Astrocyte (in vitro differentiated cells and primary cell): ENCODE measurements around the gene PSMD14. TPM values are rescaled to one million over a fixed set of nuclear protein-coding genes. Genes with fewer than 3 reads are reported as not detected.

Source experiments
- DNase-seq: peaks from one replicate; pipeline ENCODE4 v3.0.0-alpha.2; 2010; ENCODE audit warnings: low read depth
- FAIRE-seq: peaks from 2 replicates; lab custom pipeline; 2011; peaks lifted over from hg19 to GRCh38; lab: Jason Lieb, UNC
- H2AFZ ChIP-seq: 2 replicates; pipeline ENCODE4 v1.6.0; 2012; ENCODE audit warnings: low read depth, low read length, inconsistent platforms
- H3K27ac ChIP-seq: 2 replicates; pipeline ENCODE4 v1.5.1; 2011; ENCODE audit warnings: low read depth, low read length, inconsistent platforms
- H3K27me3 ChIP-seq: 2 replicates; pipeline ENCODE4 v1.6.0; 2011; ENCODE audit warnings: low read length, inconsistent platforms; ENCODE audit not compliant: insufficient read depth
- H3K36me3 ChIP-seq: 2 replicates; pipeline ENCODE4 v1.5.1; 2011; ENCODE audit warnings: low read length, inconsistent platforms; ENCODE audit not compliant: insufficient read depth
- H3K4me1 ChIP-seq: 2 replicates; pipeline ENCODE4 v1.5.1; 2011; ENCODE audit warnings: low read length, inconsistent platforms; ENCODE audit not compliant: insufficient read depth
- H3K4me2 ChIP-seq: 2 replicates; pipeline ENCODE4 v1.6.0; 2012; ENCODE audit warnings: low read length, inconsistent platforms
- H3K4me3 ChIP-seq: 2 replicates; pipeline ENCODE4 v1.5.1; 2011; ENCODE audit warnings: low read depth, mild to moderate bottlenecking, low read length, inconsistent platforms; ENCODE audit not compliant: insufficient read depth
- H3K79me2 ChIP-seq: 2 replicates; pipeline ENCODE4 v1.6.0; 2012; ENCODE audit warnings: mild to moderate bottlenecking, low read length, inconsistent platforms; ENCODE audit not compliant: insufficient read depth
- H3K9ac ChIP-seq: 2 replicates; pipeline ENCODE4 v1.6.0; 2012; ENCODE audit warnings: mild to moderate bottlenecking, low read length, inconsistent platforms
- H3K9me3 ChIP-seq: 2 replicates; pipeline ENCODE4 v1.5.1; 2012; ENCODE audit warnings: low read depth, mild to moderate bottlenecking, low read length, inconsistent platforms; ENCODE audit not compliant: insufficient read depth
- H4K20me1 ChIP-seq: 2 replicates; pipeline ENCODE4 v1.6.0; 2012; ENCODE audit warnings: low read length, inconsistent platforms; ENCODE audit not compliant: insufficient read depth
- H3K27ac Mint-ChIP-seq: one replicate; pipeline ENCODE4 v1.8.0; 2021; ENCODE audit warnings: mild to moderate bottlenecking, mixed read lengths; ENCODE audit not compliant: unreplicated experiment
- H3K27me3 Mint-ChIP-seq: one replicate; pipeline ENCODE4 v1.8.0; 2021; ENCODE audit warnings: low read depth, mixed read lengths; ENCODE audit not compliant: unreplicated experiment
- H3K36me3 Mint-ChIP-seq: one replicate; pipeline ENCODE4 v1.8.0; 2021; ENCODE audit warnings: low read depth, mixed read lengths; ENCODE audit not compliant: unreplicated experiment
- H3K4me1 Mint-ChIP-seq: one replicate; pipeline ENCODE4 v1.8.0; 2021; ENCODE audit warnings: low read depth, mixed read lengths; ENCODE audit not compliant: unreplicated experiment
- H3K4me3 Mint-ChIP-seq: one replicate; pipeline ENCODE4 v1.8.0; 2021; ENCODE audit warnings: mild to moderate bottlenecking, moderate library complexity, mixed read lengths; ENCODE audit not compliant: unreplicated experiment
- H3K9me3 Mint-ChIP-seq: one replicate; pipeline ENCODE4 v1.8.0; 2021; ENCODE audit warnings: mild to moderate bottlenecking, mixed read lengths; ENCODE audit not compliant: unreplicated experiment
- EZH2 ChIP-seq: IDR thresholded peaks from 2 replicates; pipeline ENCODE4 v1.6.1; 2012; ENCODE audit warnings: mild to moderate bottlenecking, low read length, inconsistent platforms; ENCODE audit not compliant: insufficient read depth
- total RNA-seq: library from RNA; stranded (reverse); gene quantifications from 2 replicates; pipeline ENCODE4 v1.2.1, GENCODE V29; 2021
- TF ChIP-seq, protein P1 (sequence below): IDR thresholded peaks from 2 replicates; pipeline ENCODE4 v1.5.1; 2011; ENCODE audit warnings: low read depth, mild to moderate bottlenecking, inconsistent platforms, low read length, moderate library complexity; ENCODE audit not compliant: insufficient read depth

PSMD14 gene
- total RNA-seq, 1 donor from 2014 or later = 86.0 TPM

DNA sequence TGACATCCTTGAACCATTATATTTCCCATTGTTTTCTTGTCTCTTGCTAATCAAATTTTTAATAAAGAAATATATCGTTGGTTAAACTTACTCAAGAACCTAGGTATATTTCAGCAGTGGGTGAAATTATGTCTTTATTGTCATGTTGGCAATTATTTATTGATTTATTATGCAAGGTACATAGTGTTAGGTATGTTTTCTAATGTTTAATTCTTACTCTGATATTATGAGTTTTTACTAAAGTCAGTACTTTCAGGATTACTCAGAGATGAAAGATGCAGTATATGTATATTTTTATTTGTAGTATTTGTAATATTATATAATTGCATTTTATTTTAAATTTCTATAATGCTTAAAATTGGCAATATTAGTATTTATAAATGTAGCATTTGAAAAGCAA is 46.9 kb downstream of the PSMD14 start:
- Mint-ChIP-seq H3K9me3 (no peaks in the 10 kb centered on the region), H3K27me3 (no peaks in the 10 kb centered on the region), H3K4me3 (no peak overlapping the region), H3K4me1 (peaks cover 13% of the 10 kb centered on the region), H3K27ac (no peak overlapping the region), H3K36me3 (peaks cover 2% of the 10 kb centered on the region)
- Histone ChIP-seq H4K20me1 (peaks cover 64% of the 10 kb centered on the region), H3K4me2 (no peak overlapping the region), H3K79me2 (peaks cover 98% of the 10 kb centered on the region), H3K9me3 (no peaks in the 10 kb centered on the region), H3K27me3 (no peaks in the 10 kb centered on the region), H3K4me3 (no peak overlapping the region), H3K9ac (no peak overlapping the region), H3K27ac (no peak overlapping the region), H3K36me3 (no peaks in the 10 kb centered on the region), H3K4me1 (no peaks in the 10 kb centered on the region), H2AFZ (no peak overlapping the region)
- TF ChIP-seq, protein P1, sequence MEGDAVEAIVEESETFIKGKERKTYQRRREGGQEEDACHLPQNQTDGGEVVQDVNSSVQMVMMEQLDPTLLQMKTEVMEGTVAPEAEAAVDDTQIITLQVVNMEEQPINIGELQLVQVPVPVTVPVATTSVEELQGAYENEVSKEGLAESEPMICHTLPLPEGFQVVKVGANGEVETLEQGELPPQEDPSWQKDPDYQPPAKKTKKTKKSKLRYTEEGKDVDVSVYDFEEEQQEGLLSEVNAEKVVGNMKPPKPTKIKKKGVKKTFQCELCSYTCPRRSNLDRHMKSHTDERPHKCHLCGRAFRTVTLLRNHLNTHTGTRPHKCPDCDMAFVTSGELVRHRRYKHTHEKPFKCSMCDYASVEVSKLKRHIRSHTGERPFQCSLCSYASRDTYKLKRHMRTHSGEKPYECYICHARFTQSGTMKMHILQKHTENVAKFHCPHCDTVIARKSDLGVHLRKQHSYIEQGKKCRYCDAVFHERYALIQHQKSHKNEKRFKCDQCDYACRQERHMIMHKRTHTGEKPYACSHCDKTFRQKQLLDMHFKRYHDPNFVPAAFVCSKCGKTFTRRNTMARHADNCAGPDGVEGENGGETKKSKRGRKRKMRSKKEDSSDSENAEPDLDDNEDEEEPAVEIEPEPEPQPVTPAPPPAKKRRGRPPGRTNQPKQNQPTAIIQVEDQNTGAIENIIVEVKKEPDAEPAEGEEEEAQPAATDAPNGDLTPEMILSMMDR = no peak
- no peak for TF ChIP-seq EZH2
- FAIRE-seq (no peak), DNase-seq (no peak)

DNA sequence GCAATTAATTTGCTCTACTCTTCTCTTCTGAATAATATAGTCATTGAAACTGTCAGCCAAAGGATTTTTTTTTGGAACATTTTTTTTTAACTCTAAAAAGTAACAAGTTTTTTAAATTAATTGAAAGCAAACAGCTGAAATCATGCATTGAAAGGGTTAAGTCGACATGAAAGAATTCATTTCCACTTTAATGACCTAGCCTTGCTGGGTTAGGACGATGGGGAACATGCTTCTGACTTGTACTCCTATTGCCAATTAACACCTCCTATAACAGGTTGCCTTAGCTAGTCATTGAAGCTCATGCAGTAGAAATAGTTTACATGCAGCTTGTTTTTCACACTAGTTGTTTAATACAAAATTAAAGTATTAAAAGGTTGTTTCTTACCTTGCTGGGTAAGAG is 47.8 kb downstream of the PSMD14 start:
- H3K27ac Mint-ChIP-seq = no peak overlapping the region
- H3K79me2 ChIP-seq = peaks cover 97% of the 10 kb centered on the region
- H3K9me3 Mint-ChIP-seq = no peaks in the 10 kb centered on the region
- H2AFZ ChIP-seq = no peak overlapping the region
- H4K20me1 ChIP-seq = peaks cover 56% of the 10 kb centered on the region
- no peaks in the 10 kb centered on the region for H3K9me3 ChIP-seq
- no peak for FAIRE-seq
- no peaks in the 10 kb centered on the region for H3K4me1 ChIP-seq
- no peak overlapping the region for H3K4me2 ChIP-seq
- peaks cover 2% of the 10 kb centered on the region for H3K36me3 Mint-ChIP-seq
- no peak overlapping the region for H3K4me3 Mint-ChIP-seq
- peaks cover 15% of the 10 kb centered on the region for H3K4me1 Mint-ChIP-seq
- H3K27me3 ChIP-seq = no peaks in the 10 kb centered on the region
- H3K9ac ChIP-seq = no peak overlapping the region
- H3K27ac ChIP-seq = no peak overlapping the region
- TF ChIP-seq, protein P1 = no peak
- TF ChIP-seq EZH2 = no peak
- H3K36me3 ChIP-seq = no peaks in the 10 kb centered on the region
- H3K27me3 Mint-ChIP-seq = no peaks in the 10 kb centered on the region
- H3K4me3 ChIP-seq = no peak overlapping the region
- DNase-seq = no peak

DNA sequence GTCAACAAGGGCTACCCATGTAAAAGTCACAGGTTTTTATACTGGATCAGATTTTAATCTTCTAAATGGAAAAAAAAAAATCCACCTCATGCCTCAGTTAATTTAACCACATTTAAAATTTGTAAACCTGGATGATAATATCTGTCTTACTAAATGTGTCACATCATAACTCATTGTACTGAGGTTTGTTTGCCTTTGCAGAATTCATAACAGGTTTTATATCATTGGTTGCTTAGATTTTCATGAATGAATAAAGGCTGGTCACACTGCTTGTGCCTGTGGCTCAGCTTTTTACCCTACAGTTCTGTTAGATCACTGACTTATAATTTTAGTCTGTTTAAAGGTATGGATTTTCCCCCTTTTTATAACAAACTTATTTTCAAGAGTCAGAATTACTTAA is 48.9 kb downstream of the PSMD14 start:
- Histone ChIP-seq H3K27me3 (no peaks in the 10 kb centered on the region), H3K79me2 (peaks cover 97% of the 10 kb centered on the region), H3K4me2 (no peak overlapping the region), H3K4me3 (no peak overlapping the region), H4K20me1 (peaks cover 44% of the 10 kb centered on the region), H3K9me3 (no peaks in the 10 kb centered on the region), H3K9ac (no peak overlapping the region), H2AFZ (no peak overlapping the region), H3K27ac (no peak overlapping the region), H3K4me1 (no peaks in the 10 kb centered on the region), H3K36me3 (no peaks in the 10 kb centered on the region)
- H3K4me1 Mint-ChIP-seq = peaks cover 15% of the 10 kb centered on the region
- H3K36me3 Mint-ChIP-seq = peaks cover 4% of the 10 kb centered on the region
- no peak overlapping the region for H3K27ac Mint-ChIP-seq
- no peak for TF ChIP-seq EZH2
- TF ChIP-seq, protein P1 = no peak
- H3K9me3 Mint-ChIP-seq = no peaks in the 10 kb centered on the region
- FAIRE-seq (no peak), DNase-seq (no peak)
- H3K27me3 Mint-ChIP-seq = no peaks in the 10 kb centered on the region
- H3K4me3 Mint-ChIP-seq = no peak overlapping the region
